Stimulated activated CD8-positive, alpha-beta memory T cell treated with anti-CD3 and anti-CD28 coated beads, Interleukin-15, amount 100 ng/mL, for 1 hour (primary cell): ENCODE results near the gene RHBDL2.
"Not testable (repeated sequence)": the region's sequence is repeated elsewhere in the genome, so short reads cannot be mapped to it uniquely, and the experiment has no call there.

Experiments
- DNase-seq: peaks from one replicate; pipeline ENCODE4 v3.0.0-alpha.2; 2020; ENCODE audit warnings: low read depth

RHBDL2 gene

DNA sequence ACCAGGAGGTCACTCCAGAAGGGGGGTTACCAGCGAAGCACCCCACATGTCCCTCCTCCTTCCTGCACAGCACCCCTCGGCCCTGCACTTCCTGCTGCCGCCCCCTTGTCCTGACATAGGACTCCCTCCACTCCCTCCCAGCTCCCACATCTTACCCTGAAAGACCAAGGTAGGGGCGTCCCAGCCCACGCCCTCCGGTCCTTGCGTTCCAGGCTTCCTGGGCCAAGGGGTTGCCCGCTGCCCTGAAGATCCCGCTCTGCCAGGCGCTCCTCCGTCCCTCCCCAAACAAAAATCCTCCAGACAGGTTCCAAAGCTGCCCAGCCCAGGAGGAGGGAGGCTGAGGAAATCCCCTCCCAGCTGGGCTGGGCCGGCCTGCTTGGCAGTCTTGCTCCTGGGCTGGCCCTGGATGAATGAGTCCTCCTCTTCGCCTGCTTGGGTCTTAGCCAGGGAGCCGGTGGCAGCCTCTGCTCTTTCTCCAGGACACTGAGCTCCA is at the start of gene RHBDL2:
Gene RHBDL2 (minus strand): TSS at position 304 of the 493 bp plus-strand sequence. CDS start 22,618 bp downstream, outside the sequence.
- DNase-seq = no peak

- DNase-seq = peak; percentile 88
These were observed 49.4 kb upstream of the RHBDL2 start, which contains the start of gene AKIRIN1 for GRCh38 chr1:38990738-38991637. Gene AKIRIN1, plus strand, starts transcription at chr1:38991276. Its CDS starts 105 bp downstream, at chr1:38991381.

DNA sequence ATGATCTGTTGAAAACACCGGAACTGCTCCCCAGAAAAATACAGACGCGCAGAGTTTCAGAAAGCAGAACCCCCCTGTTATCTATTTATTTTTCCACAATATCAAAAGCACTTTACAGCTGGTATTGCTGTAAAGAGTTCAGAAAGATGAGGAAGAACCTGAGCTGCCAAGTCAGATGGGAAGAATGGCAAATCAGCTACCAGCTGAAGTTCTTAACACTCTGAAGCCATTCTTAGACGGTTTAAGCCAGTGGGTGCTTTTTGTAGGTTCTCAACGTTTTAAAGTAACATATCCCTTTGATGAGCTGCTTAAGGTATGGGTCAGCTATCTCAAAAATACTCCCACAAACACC is 48.7 kb upstream of the RHBDL2 start:
- DNase-seq = no peak

GRCh38 chr1:38989979-38990378 is 48.3 kb upstream of the RHBDL2 start:
- DNase-seq = no peak

DNA sequence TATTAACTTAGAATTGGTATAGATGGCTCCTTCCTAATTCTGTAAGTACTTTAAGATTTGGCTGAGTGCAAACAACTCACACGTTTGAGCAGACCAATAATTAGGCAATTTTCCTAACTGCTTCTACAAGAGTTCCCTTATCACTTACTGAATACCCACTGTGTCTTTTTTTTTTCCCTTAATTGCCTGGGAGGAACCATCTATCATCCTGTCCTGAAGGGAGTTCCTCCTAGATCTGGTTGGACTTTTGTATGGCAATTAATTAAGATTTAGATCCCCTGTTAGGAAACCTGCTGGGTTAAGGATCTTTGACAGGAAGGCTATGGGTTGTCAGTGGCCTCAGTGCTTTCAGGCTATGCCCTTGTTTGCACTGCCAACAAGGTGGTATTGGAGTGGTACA is 37.8 kb upstream of the RHBDL2 start:
- not testable (repeated sequence) for DNase-seq

GRCh38 chr1:38978245-38978542 is 36.6 kb upstream of the RHBDL2 start:
- DNase-seq = not testable (repeated sequence)

GRCh38 chr1:38977399-38978244 is 36.0 kb upstream of the RHBDL2 start:
- not testable (repeated sequence) for DNase-seq

- DNase-seq = no peak
These were observed 32.2 kb upstream of the RHBDL2 start for GRCh38 chr1:38973659-38974437.

GRCh38 chr1:38973145-38973544 is 31.5 kb upstream of the RHBDL2 start:
- not testable (repeated sequence) for DNase-seq

DNA sequence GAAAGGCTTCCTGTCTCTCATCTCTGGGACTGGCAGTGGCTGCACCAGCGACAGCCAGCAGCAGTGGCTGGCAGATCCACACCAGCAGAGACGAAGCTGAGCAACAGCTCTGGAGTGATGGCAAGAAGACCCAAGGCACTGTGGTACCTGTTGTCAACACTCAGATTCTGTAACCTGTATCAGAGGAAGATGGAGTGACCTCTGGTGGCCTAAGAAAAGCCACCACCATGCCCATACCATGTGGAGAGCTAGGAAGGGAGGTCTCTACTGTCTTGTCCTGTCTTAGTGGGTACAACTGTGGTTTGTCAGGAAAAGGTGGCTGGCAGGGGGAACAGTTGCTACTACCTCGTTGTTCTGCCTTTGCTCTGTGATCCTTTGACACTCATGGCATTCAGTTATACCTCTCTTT is 22.5 kb upstream of the RHBDL2 start:
- DNase-seq = no peak

- DNase-seq = no peak
These were observed 20.9 kb upstream of the RHBDL2 start for GRCh38 chr1:38962560-38962959.

DNA sequence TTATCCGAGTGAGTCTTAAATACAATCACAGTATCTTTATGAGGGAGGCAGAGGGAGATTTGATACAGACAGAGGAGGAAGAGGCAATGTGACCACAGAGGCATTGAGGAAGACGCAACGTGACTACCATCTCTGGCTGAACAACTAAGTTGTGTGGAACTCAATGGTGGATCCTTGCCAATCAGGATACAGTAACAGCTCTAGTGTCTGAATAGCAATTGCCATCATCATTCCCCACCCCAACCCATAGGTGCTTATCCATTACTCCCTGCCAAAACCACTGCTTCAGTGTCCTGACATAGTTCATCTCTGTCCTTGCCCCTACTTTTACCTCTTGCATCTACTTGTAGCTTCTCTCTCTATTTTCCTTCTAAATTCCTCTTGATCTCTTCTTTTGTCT is 20.5 kb upstream of the RHBDL2 start:
- DNase-seq = no peak

GRCh38 chr1:38958967-38959366 is 17.3 kb upstream of the RHBDL2 start:
- DNase-seq = no peak

DNA sequence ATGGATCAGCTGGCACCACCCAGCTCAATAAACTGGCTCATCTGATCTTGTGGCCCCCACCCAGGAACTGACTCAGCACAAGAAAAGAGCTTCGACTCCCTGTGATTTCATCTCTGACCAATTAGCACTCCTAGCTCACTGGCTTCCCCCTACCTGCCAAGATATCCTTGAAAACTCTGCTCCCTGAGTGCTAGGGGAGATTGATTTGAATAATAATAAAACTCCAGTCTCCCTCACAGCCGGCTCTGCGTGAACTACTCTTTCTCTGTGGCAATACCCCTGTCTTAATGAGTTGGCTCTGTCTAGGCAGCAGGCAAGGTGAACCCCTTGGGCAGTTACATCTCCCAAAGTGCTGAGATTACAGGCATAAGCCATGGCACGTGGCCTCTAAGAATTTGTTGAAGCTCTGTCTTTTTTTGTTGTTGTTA is 11.8 kb upstream of the RHBDL2 start:
- no peak for DNase-seq

DNA sequence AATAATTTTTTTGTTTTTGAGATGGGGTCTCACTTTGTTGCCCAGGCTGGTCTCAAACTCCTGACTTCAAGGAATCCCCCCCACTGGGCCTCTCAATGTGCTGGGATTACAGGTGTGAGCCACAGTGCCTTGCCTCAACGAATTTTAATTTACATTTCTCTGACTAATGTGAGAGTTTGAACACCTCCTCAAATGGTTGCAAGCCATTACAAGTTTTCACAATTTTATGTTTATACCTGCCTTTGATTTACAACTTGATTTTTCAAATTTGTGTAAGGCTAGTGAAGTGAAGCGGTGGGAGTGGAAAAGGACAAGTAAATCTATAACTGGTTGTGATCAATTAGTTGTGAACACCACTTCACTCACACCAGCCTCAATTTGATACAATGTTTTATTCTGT is 8.9 kb upstream of the RHBDL2 start:
- no peak for DNase-seq

DNA sequence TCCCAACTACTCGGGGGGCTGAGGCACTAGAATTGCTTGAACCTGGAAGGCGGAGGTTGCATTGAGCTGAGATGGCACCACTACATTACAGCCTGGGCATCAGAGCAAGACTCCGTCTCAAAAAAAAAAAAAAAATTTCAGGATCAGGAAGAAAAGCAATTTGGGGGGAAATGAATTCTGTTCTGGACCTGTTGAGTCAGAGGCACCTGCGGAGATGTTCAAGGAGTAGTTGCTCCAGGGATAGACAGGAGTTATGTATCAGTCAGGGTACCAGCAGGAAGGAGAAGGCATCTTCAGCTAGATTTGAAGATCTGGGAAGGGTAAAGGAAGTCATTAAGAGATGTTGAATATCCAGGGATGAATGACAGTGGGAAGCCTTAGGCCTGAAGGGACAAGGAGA is 2.9 kb upstream of the RHBDL2 start:
- DNase-seq = no peak

GRCh38 chr1:38942664-38943428 is 1.2 kb upstream of the RHBDL2 start:
- no peak for DNase-seq

DNA sequence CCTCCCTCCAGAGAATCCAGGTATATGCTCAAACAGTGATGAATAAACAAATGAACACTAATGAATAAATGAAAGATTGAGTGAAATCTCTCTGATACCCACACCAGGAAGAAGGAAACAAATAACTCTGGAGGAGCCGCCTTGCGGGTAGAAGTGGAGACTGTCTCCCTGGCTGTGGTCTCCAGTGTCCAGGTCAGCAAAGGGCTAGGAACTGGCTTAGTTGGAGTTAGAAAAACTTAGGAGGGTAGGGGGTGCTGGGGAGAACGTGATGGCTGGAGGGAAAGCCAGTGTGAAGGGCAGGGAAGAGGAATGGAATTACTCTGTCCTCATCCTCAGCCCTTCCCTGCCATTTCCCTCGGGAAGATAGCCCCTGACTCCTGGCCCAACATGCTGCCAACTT is 537 bp downstream of the RHBDL2 start:
- no peak for DNase-seq

DNA sequence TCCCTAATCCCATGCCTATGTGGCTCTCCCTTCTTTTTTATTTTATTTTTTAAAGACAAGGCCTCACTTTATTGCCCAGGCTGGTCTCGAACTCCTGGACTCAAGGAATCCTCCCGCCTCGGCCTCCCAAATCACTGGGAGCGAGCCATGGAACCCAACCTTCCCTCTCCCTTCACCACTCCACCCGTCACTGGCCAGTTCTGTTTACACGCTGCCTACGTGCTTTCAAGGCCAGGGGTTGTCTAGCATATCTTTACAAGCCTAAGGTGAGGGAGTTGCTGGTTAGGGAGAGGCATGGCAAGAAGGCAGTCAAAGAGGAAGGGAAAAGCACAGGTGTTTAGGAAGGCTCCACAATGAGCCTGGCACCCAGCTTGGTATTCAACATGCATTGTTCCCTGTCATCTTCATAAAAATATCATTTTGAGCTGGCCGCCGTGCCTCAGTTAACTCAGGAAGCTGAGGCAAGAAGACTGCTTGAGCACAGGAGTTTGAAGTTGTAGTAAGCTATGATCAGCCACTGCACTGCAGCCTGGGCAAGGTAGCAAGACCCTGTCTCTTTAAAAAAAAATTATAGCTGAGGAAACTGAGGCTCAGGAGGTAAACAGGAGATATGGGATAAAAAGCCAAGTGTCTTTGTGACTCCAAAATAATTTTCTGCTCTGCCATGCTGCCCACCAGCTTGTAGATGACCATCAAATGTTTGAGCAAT is 1.1 kb downstream of the RHBDL2 start:
- no peak for DNase-seq

DNA sequence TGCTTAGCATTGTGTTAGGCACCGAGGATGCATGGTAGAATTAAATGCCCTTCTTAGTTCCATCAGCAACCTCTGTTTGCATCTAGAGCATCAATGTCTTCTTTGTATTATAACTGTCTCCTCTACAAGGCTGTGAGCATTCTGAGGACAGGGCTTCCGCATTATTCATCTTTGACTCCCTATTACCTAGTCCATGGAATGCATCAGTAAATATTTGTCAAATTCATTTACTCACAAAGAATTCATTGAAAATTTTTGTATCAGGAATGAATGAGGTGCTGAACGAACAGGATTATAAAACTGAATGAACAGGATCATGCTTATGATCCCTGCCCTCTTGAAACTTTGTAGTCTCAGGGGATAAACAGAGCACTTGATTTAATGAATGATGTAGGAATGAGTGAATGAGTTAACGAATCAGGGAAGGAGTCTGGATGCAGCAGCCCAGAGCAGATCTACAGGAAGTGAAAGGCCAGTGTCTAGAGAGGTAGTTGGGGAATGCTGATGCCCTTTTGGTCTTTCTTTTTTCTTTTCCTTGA is 2.8 kb downstream of the RHBDL2 start:
- no peak for DNase-seq
